GM18861 (cell line): ENCODE measurements around the gene CLDN14.
"Not testable (repeated sequence)": the region's sequence is repeated elsewhere in the genome, so short reads cannot be mapped to it uniquely, and the experiment has no call there.

ENCODE experiments used
- ATAC-seq: cut with Tn5 transposase; IDR thresholded peaks from one replicate; pipeline ENCODE4 v1.9.1; 2021; ENCODE audit not compliant: unreplicated experiment

The CLDN14 gene

GRCh38 chr21:36502365-36502764 is 22.4 kb upstream of the CLDN14 start:
- no peak for ATAC-seq

- ATAC-seq = no peak
These were observed 21.6 kb upstream of the CLDN14 start for GRCh38 chr21:36501589-36501892.

- ATAC-seq = no peak
These were observed 19.9 kb upstream of the CLDN14 start for GRCh38 chr21:36499578-36500471.

- no peak for ATAC-seq
These were observed 14.6 kb upstream of the CLDN14 start for GRCh38 chr21:36494557-36494956.

GRCh38 chr21:36491209-36491910 is 11.4 kb upstream of the CLDN14 start:
- no peak for ATAC-seq

GRCh38 chr21:36489776-36490165 is 9.8 kb upstream of the CLDN14 start:
- no peak for ATAC-seq

- ATAC-seq = no peak
These were observed 9.3 kb upstream of the CLDN14 start for GRCh38 chr21:36489103-36489775.

GRCh38 chr21:36487641-36488307 is 7.9 kb upstream of the CLDN14 start:
- ATAC-seq = no peak

GRCh38 chr21:36486246-36486645 is 6.3 kb upstream of the CLDN14 start:
- ATAC-seq = no peak

- no peak for ATAC-seq
These were observed 5.6 kb upstream of the CLDN14 start for GRCh38 chr21:36485476-36485875.

- no peak for ATAC-seq
These were observed 3.2 kb upstream of the CLDN14 start for GRCh38 chr21:36483095-36483494.

GRCh38 chr21:36482673-36483072 is 2.8 kb upstream of the CLDN14 start:
- ATAC-seq = no peak

- no peak for ATAC-seq
These were observed 2.3 kb upstream of the CLDN14 start for GRCh38 chr21:36482181-36482580.

- ATAC-seq = no peak
These were observed 1.7 kb upstream of the CLDN14 start for GRCh38 chr21:36481639-36482038.

- ATAC-seq = no peak
These were observed 696 bp upstream of the CLDN14 start for GRCh38 chr21:36480618-36481017.

GRCh38 chr21:36478941-36479340 is 981 bp downstream of the CLDN14 start:
- no peak for ATAC-seq

GRCh38 chr21:36478207-36478701 is 1.7 kb downstream of the CLDN14 start:
- no peak for ATAC-seq

- no peak for ATAC-seq
These were observed 2.4 kb downstream of the CLDN14 start for GRCh38 chr21:36477559-36477958.

- ATAC-seq = no peak
These were observed 2.9 kb downstream of the CLDN14 start for GRCh38 chr21:36477001-36477400.

GRCh38 chr21:36476541-36476940 is 3.4 kb downstream of the CLDN14 start:
- ATAC-seq = not testable (repeated sequence)

GRCh38 chr21:36474591-36474990 is 5.3 kb downstream of the CLDN14 start:
- ATAC-seq = no peak
